GM12872 (cell line): ENCODE data around the gene CSKMT.

Source experiments
- CTCF ChIP-seq: IDR thresholded peaks from 3 replicates; pipeline ENCODE4 v1.5.1; 2011; ENCODE audit warnings: low read depth, mild to moderate bottlenecking, low read length, moderate library complexity; ENCODE audit not compliant: insufficient read depth

The CSKMT gene

DNA sequence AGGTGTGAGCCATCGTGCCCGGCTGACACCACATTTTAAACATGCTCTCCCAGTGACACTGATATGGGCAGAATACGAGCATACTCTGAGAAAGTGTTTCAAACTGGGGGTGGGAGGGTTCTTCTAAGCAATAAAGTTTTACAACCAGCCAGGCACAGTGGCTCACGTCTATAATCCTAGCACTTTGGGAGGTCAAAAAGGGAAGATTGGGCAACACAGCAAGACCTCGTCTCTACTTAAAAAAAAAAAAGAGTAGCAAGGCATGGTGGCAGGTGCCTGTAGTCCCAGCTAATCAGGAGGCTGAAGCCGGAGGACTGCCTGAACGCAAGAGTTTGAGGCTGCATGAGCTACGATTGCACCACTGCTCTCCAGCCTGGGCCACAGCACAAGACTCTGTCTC lies 20.9 kb upstream of the CSKMT start:
- no peak for TF ChIP-seq CTCF

- no peak for TF ChIP-seq CTCF
Observed at GRCh38 chr11:62645671-62645945, 19.5 kb upstream of the CSKMT start.

- TF ChIP-seq CTCF, result no peak
Observed at GRCh38 chr11:62645946-62646824, 18.9 kb upstream of the CSKMT start, which contains the start of gene GANAB. GANAB (minus strand) TSS chr11:62646613; CDS start chr11:62646599, 14 bp downstream.

DNA sequence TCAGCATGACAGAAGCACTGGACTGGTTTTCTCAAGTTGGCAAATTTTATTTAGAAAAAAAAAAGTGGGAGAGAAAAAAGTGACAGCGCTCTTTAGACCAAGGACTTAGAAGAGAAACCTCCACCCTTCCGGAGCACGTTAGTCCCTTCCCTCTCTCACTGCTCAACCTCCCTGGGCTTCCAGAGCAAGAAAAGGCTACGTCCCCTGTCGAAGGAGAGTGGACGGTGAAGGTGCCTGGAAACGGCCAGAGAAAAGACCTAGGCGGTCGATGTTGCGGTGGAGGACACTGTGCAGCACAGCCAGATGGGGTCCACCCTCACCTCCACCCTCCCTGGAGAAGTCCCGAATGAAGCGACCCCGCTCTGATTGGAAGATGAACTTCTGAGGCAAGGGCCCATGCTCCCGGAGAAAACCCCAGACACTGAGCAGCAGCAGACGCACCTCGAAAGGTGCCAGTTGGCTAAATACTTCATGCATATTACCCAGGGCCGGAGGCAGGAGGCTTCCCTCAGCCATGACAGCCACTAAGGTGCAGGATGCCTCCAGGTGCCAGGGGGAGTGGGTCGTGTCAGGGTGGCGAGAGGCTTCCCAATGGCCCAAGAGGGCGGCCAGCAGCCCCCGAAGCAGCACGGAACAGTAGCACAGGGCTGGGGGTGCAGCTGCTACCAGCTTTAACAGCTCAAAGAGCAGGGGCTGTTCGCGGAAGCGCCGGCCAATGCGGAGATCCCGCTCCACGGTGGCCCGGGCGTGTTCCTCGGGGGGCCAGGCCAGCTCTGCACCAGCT lies 18.1 kb upstream of the CSKMT start:
- no peak for TF ChIP-seq CTCF

- TF ChIP-seq CTCF, result no peak
Observed at GRCh38 chr11:62647609-62648005, 17.5 kb upstream of the CSKMT start.

- TF ChIP-seq CTCF, result no peak
Observed at GRCh38 chr11:62648185-62648966, 16.7 kb upstream of the CSKMT start.

GRCh38 chr11:62648967-62649364 lies 16.1 kb upstream of the CSKMT start:
- TF ChIP-seq CTCF, result no peak
